CD4-positive, alpha-beta T cell treated with Interleukin-4 for 1 hour (primary cell): Measurements from ENCODE around the gene RALGAPA1.
"Not testable (repeated sequence)": the region's sequence is repeated elsewhere in the genome, so short reads cannot be mapped to it uniquely, and the experiment has no call there.

ENCODE experiments used
- DNase-seq, 2 donors: peaks; one replicate each; pipeline ENCODE4 v3.0.0-alpha.2; 2020 to 2022

Gene RALGAPA1

DNA sequence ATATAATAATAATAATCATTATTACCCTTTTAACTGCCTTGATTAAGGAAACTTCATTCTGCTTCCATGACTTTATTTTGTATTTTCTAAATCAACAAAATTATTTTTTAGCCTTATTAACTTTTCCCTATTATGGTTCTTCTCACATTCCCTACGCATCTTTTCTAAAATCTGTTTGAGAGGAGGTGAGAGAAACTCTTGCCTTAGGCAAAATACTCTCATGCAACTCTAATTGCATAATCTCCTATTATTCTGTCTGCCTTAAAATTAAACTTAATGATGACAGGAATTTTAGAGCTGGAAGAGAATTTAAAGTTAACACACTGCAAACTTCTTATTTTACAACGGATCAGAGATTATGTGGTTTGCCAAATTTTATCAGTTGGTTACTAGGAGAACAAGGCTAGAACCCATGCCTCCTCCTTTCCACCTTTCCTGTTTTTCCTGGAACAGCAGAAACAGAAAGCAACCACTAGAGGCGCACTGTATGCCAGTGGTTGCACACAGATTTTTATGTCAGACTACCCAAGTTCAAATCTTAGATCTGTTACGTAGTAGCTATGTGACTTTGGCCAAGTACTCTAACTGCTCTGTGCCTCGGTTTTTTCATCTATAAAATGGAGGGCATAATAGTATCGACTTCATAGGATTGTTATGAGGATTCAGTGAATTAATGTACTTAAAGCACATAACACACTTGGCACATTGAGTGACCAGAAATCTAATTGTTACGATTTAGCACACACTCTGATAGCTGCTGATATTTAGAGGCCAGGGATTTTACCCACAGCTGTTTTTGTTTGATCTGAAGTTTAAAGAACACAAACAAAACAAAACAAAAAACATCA, 12.7 kb upstream of the RALGAPA1 start:
- DNase-seq = peak in 1 of 2 donors; percentile 52

DNA sequence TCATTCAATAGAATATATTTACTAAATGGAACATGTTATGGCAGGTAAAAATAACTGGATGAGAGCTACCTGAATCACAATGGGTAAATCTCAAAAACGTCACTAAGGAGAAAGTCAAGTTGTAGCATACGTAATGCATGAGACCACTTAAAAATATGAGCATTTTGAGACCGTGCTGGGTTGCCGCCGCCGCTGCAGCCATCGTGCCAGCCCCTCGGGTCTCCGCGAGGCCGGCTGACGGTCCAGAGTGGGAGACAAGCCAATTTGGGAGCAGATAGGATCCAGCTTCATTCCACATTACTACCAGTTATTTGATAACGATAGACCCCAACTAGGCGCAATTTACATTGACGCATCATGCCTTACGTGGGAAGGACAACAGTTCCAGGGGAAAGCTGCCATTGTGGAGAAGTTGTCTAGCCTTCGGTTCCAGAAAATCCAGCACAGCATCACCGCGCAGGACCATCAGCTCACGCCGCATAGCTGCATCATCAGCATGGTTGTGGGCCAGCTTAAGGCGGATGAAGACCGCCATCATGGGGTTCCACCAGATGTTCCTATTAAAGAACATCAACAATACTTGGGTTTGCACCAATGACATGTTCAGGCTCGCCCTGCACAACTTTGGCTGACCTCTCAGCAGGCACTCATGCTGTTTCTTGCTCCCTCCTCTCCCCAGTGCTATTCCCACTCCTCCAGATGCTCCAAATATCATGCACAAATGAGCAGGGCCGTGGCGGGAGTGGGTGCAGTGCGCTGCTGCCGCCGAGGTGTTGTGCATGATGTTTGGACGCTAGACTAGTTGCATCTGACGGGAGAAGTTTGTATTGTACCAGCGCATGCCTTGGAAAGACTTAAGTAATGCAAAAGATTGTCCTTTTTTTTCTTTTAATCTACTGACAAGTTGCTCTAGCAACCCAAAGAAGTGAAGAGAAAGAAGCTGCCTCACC, 10.8 kb upstream of the RALGAPA1 start:
- DNase-seq = no peak

DNA sequence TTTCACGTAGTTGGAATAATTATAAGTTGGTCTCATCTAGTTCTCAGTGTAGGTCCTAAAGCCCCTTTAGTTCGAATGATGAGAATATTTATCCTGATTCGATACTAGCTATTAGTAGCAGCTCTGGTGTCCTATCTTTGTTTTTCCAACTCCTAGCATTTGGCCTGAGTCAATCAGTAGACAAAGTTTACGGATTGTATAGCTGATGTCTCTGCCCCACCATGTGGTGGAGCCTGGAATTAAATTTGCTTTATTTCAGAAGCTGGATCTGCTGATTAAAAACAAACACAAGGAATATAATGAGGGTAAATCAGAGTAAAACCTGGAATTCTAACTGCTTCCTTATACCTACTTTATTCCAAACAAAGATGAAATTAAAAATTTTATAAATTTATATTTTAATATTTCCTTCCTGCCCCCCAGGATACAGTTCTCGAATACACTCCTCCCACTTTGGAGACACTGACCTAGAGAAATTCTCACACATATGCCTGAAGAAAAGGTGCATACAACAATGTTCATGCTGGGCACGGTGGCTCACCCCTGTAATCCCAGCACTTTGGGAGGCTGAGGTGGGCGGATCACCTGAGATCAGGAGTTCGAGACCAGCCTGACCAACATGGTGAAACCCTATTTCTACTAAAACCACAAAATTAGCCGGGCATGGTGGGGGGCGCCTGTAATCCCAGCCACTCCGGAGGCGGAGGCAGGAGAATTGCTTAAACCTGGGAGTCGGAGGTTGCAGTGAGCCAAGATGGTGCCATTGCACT, 9.4 kb upstream of the RALGAPA1 start:
- DNase-seq = peak in 1 of 2 donors; percentile 32

DNA sequence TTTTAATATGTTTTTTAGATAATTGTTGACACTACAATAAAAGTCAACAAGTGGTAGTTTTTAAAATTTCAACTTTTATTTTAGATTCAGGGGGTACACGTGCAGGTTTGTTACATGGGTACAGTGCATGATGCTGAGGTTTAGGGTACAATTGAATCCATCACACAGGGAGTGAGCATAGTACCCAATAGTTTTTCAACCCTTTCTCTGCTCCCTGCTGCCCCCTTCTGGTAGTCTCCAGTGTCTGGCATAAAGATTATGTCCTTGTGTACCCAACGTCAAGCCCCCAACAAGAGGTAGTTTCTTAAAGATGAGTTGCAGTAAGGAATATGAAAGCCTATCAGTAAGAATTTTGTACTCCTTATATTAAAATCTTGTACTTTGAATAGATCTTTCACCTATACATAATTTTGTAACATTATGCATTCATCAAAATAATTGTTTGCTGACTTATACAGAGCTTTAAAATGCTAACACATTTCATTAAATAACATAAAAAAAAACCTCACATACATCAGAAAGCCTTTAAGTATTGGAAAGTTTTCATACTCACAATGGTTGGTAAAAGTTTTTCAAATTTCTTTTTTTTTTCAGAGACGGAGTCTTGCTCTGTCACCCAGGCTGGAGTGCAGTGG, 5.4 kb upstream of the RALGAPA1 start:
- peak; percentile 81 to 85 for DNase-seq

DNA sequence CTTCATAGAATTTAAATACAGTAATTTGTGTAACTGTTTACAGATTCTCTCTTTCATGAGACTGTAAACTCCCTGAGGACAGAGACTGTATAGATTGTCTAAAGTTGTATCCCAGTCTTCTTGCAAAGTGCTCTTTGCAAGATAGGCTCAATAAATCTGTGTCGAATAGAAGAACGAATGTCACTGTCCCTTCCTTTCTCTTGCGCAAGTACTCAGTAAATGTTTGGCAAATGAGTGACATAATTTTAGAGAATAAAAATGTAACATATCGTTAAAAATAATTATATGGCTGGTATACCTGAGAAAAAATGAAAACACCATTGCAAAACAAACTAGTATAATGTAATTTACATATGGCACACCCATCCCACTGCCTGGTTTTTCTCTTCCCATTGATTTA, 1.9 kb upstream of the RALGAPA1 start:
- DNase-seq = no peak

DNA sequence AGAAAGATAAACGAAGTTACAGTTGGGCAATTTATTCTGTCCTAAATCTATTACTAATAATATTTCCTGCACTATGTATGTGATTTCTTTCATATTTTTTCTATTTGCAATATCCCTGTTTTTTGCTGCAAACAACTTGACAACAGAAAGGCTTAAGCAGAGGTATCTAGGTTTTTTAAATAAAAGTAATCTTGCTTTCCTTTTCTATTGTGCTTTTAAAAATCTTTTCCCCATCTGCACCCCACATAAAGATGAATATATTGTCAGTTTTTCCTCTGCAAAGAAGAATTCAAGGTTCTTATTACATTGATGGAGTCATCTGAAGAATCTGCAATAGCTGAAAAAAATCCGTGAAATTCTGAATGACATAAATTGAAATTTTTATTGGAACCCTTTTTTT, 502 bp upstream of the RALGAPA1 start:
- no peak for DNase-seq

DNA sequence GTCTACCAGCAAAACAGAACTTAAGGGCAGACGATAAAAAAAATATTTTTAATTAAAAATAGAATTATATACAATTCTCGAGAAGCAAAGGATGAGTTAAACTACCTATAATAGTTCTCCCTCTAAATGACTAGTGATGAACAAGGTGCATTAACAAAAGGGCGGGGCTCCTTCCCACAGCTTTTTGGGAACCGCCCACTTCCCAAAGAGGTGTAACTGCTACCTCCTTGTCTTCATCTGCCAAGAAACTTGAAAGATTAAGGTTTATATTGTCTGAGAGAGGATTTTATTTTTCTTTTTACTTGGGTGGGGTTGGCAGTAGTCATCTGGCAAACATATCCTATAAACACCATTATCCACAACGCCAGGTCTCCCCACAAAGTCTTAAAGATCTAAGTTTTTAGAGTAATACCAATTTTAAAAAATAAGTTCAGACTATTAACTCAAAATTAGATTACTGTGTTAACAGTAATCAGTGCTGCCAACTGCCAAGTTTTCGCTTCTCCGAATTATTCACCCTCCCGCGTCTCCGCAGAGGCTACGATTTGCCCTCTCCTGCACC, 938 bp downstream of the RALGAPA1 start:
- peak in 1 of 2 donors; percentile 45 for DNase-seq

DNA sequence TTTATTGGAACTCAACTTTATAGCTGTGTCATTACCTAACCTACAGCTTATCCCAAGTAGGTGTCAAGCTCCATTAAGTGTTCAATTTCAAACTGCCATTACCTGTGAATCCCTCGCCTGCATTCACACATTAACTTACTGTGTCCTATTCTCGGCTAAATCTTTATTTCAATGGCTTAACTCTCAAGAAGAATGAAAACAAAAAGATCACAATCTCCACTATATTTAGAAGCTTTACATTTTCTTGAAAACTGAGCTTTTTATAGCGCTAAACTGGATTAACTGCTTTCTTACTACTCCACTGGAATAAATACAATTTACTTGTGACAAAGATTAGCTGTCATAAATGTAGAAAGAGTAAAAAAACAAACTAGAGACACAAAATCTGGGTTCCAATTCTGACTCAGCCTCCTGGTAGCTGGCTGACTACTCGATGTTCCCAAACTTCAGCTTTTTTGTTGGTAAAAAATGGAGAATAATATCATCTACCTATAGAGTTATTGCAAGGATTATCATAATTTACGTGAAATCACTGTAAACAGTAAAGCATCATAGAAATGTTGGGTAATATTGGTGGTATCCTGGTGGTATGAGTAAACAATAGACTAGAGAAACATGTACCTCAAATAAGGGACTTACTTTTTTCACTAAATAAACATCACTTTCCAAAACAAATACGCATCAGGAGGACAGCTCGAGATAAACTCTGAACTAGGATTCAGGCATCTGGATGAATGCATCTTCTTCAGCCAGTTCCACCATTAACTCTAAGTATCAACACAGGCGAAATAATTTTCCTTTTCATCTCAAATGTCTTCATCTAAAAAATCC, 1.7 kb downstream of the RALGAPA1 start:
- no peak for DNase-seq

DNA sequence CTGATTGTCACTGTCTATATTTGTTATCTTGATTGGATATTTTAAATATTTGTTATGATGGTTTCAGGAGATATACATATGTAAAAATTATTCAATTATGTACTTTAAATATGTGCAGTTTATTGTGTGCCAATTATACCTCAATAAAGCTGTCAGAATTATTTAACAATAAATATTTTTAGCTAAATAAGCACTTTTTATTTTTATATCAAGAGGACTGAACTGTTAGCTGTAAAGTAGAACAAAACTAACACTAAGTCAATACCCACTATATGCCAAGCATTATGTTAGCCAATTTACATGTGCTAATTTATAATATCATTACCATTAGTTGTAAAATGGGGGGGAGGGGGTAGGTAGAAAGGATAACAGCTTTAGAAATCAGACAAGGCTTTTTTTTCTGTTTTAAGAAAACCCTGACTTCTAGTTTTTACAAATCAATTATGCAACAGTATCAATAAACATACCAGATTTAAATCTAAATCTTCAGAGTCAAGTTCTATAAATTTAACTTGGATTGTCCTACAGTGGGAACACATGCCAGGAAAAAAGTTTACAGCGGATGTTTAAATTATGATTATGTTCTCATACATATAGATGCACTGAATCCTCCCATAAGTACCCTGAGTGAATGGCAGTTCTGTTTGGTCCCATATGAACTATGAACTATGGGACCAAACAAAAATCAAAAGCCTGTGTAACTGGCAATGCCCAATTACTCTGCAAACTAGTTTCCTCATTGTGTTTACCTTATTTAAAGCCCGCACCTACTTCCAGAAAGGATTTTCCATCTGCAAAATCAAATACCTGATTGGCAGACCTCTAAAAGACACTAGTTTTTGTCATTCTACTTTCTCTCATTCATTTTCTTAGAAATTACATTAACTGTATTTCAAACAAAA, 2.8 kb downstream of the RALGAPA1 start:
- DNase-seq = no peak

DNA sequence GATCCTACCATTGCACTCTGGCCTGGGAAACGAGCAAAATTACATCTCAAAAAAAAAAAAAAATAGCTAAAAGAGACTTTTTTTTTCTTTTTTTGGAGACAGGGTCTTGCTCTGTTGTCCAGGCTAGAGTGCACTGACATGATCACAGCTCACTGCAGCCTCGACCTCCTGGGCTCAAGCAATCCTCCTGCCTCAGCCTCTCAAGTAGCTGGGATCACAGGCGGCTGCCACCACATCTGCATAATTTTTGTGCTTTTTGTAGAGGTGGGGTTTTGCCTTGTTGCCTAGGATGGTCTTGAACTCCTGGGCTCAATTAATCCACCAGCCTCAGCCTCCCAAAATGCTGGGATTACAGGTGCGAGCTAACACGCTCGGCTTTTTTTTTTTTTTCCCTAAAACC, 11.3 kb downstream of the RALGAPA1 start:
- DNase-seq = no peak

DNA sequence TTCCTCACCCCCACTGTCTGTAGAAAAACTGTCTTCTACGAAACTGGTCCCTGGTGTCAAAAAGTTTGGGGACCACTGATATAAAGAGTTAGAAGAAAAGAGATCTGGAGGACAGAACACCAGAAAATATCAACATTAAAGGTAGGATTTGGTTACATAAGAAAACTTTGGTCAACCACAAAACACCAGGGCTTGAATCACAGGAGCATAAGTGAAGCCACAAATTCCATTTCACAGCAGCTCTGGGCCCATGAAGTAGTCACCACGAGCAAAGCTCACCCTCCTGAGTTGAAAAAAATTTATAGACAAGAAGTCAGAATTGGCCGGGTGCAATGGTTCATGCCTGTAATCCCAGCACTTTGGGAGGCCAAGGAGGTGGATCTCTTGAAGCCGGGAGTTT, 19.4 kb downstream of the RALGAPA1 start:
- DNase-seq = no peak

DNA sequence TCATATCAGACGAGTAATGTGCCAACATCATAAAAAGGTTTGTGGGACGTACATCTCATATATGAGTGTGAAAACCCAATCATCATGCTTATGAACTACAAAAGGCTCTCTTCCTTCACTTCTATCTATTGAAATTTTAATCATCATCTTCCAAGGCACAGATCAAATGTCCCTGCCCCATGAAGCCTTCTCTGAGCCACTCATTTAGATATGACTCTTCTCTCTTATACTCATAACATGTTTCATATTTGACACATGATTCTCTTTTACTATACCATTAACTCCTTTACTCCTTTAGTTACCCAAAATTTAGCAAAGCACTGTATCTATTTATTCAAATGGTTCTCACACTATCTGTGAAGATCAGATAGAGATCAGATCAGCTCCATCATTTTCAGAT, 22.2 kb downstream of the RALGAPA1 start:
- DNase-seq = no peak

DNA sequence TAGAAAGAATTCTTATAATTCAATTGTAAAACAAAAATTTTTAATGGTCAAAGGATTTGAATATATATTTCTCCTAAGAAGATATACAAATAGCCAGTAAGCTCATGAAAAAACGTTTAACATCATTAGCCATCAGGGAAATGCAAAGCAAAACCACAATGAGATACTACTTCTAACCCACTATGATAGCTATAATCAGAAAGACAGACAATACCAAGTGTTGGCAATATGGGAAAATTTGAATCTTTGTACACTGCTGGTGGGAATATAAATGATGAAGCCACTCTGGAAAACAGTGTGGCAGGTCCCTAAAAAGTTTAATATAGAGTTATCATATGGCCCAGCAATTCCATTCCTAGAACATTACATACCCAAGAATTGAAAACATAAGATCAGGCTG, 25.4 kb downstream of the RALGAPA1 start:
- DNase-seq = no peak

DNA sequence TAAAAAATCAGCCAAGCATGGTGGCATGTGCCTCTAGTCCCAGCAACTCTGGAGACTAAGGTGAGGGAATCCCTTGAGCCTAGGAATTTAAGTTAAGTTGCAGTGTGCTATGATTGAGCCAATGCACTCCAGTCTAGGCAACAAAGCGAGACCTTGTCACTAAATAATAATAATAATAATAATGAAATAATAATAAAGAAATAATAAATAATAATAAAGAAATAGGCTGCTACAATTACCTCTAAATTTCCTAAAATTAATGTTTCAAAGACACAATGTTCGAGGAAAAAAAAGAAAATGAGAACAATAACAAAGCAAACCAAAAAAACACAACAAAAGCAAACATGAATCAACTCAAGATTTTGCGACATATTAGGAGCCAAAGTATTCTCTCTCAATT, 29.7 kb downstream of the RALGAPA1 start:
- DNase-seq = no peak

DNA sequence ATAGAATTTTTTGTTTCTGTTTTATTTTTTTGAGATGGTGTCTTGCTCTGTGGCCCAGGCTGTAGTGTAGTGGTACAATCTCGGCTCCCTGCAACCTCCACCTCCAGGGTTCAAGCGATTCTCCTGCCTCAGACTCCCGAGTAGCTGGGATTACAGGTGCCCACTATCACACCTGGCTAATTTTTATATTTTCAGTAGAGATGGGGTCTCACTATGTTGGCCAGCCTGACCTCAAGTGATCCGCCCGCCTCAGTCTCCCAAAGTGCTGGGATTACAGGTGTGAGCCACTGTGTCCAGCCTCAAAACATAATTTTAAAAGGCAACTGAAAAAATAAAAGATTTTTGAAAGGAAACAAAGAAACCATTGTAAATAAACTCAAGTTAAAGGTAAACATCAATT, 31.5 kb downstream of the RALGAPA1 start:
- not testable (repeated sequence) for DNase-seq

DNA sequence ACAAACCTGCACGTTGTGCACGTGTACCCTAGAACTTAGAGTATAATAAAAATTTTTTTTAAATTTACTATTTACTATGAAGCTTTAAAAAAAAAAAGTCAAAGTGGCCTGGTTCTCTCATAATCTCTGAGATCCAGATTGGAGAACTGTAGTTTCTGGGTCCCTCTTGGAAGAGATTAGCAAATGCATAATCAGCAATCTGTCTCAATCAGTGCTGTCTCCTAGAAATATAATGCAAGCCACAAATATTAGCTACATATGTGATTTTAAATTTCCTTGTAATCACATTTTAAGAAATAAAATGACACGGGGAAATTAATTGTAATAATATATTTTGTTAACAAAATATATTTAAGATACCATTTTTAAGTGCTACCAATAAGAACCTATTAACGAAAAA, 32.3 kb downstream of the RALGAPA1 start:
- DNase-seq = no peak

DNA sequence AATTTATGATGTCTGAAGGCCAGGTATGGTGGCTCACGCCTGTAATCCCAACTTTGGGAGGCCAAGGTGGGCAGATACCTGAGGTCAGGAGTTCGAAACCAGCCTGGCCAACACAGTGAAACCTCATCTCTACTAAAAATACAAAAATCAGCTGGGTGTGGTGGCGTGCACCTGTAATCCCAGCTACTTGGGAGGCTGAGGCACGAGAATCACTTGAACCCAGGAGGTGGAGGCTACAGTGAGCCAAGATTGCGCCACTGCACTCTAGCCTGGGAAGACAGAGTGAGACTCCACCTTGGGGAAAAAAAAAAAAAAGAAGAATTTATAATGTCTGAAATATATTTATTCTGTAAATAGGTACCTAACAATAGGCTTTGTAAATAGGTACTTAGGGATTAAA, 33.0 kb downstream of the RALGAPA1 start:
- not testable (repeated sequence) for DNase-seq

DNA sequence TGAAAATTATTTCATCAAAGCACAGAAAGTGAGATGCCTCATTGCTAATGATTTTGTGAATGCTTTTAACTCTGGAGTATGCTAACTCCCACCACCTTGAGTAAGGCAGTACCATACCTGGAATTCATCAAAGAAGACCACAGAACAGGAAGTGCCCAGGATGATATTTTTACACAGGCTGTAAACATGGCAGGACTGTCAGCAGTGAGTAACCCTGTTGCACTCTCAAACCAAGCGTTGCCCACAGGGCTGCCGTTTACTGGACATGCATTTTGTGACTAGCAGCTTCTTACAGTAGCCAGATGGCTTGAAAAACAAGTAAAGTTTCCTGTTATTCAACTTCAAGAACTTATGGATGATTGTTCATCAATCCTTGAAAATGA, 42.4 kb downstream of the RALGAPA1 start:
- DNase-seq = peak in 1 of 2 donors; percentile 17

DNA sequence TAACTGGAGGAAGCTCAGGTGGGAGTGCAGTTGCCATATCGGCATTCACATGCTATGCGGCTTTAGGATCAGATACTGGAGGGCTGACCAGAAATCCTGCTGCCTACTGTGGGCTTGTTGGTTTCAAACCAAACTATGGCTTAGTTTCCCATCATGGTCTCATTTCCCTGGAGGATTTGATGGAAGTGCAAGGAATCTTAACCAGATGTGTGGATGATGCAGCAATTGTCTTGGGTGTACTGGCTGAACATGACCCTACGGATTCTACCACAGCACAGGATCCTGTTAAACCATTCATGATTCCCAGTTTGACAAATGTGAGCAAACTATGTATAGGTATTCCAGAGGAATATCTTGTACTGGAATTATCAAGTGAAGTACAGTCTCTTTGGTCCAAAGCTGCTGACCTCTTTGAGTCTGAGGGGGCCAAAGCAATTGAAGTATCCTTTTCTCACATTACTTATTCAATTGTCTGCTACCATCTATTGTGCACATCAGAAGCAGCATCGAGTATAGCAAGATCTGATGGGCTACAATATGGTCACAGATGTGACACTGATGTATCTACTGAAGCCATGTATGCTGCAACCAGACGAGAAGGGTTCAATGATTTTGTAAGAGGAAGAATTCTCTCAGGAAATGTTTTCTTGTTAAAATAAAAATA, 42.9 kb downstream of the RALGAPA1 start:
- DNase-seq = no peak

DNA sequence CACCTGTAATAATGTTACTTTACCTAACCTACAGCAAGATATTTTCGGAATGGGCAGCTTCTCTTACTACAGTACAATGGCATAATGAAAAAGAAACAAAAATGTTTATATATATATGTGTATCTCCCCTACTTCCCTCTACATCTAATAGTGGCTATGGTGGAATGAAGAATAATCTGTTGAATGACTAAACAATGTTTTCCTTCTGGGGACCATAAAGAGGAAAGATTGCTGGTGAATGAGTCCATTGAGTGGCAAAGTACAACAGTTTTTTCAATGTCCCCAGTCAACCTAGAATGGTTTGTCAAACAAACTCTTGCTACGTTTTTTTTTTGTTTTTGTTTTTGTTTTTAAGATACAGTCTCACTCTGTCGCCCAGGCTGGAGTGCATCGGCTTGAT, 47.2 kb downstream of the RALGAPA1 start:
- DNase-seq = no peak
